Activated CD8-positive, alpha-beta memory T cell treated with anti-CD3 and anti-CD28 coated beads, Interleukin-2, amount 50 U/mL, for 1 hour (primary cell): Measurements from ENCODE around the gene IDUA.
A peak's percentile ranks its signal among the peaks of the same experiment; 100 is the strongest.
"Not testable (repeated sequence)": the region's sequence is repeated elsewhere in the genome, so short reads cannot be mapped to it uniquely, and the experiment has no call there.

ENCODE experiments used
- DNase-seq: peaks from one replicate; pipeline ENCODE4 v3.0.0-alpha.2; 2020; ENCODE audit errors: extremely low read depth

Gene IDUA

GRCh38 chr4:986879-987623 lies at the start of gene IDUA:
IDUA (plus strand) TSS chr4:987044; CDS start chr4:987085, 41 bp downstream.
- peak; percentile 61 for DNase-seq

- DNase-seq: not testable (repeated sequence)
Measured at GRCh38 chr4:939508-939907, 47.3 kb upstream of the IDUA start.

GRCh38 chr4:945274-946102 lies 41.4 kb upstream of the IDUA start:
- DNase-seq: no peak

GRCh38 chr4:946103-946450 lies 40.8 kb upstream of the IDUA start:
- no peak for DNase-seq

- DNase-seq: no peak
Measured at GRCh38 chr4:946517-947471, 40.0 kb upstream of the IDUA start.

- no peak for DNase-seq
Measured at GRCh38 chr4:947491-947971, 39.3 kb upstream of the IDUA start.

- DNase-seq: no peak
Measured at GRCh38 chr4:948101-948935, 38.5 kb upstream of the IDUA start.

GRCh38 chr4:948936-949300 lies 37.9 kb upstream of the IDUA start:
- no peak for DNase-seq

GRCh38 chr4:949656-950055 lies 37.2 kb upstream of the IDUA start:
- no peak for DNase-seq

- no peak for DNase-seq
Measured at GRCh38 chr4:950136-951020, 36.5 kb upstream of the IDUA start.

GRCh38 chr4:951186-951585 lies 35.7 kb upstream of the IDUA start:
- no peak for DNase-seq

- DNase-seq: no peak
Measured at GRCh38 chr4:951594-952468, 35.0 kb upstream of the IDUA start.

- no peak for DNase-seq
Measured at GRCh38 chr4:952881-953573, 33.8 kb upstream of the IDUA start.

- DNase-seq: no peak
Measured at GRCh38 chr4:953574-953915, 33.3 kb upstream of the IDUA start.

- DNase-seq: no peak
Measured at GRCh38 chr4:954211-955020, 32.4 kb upstream of the IDUA start.

GRCh38 chr4:955161-955921 lies 31.5 kb upstream of the IDUA start:
- no peak for DNase-seq

- no peak for DNase-seq
Measured at GRCh38 chr4:955931-956381, 30.9 kb upstream of the IDUA start.
